ENCODE results near the gene GALNT12.

GALNT12 gene

DNA sequence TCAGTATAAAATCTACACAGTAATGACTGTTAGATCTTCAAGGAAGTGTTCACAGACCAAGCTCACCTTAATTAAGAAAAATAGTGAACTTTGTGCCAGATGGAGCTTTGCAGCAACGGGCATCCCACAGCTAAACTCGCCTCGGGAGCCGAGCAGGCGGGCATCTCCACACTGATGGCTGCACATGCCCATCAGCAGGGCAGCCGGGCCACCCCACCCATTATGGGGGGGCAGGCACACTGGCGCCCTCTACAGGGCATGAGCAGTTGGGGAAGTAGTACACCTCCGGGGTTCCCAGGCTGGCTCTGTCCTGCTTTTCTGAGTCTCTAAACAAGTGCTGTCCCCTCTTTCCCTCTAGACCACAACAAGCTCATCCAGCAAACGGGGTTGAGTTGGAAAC, 32.7 kb upstream of the GALNT12 start:
- DNase-seq (ENCODE audit: low read depth): no peak
- no peak overlapping the region for H3K4me3 ChIP-seq (ENCODE audit: low read depth, low read length)
- TF ChIP-seq, protein P1, sequence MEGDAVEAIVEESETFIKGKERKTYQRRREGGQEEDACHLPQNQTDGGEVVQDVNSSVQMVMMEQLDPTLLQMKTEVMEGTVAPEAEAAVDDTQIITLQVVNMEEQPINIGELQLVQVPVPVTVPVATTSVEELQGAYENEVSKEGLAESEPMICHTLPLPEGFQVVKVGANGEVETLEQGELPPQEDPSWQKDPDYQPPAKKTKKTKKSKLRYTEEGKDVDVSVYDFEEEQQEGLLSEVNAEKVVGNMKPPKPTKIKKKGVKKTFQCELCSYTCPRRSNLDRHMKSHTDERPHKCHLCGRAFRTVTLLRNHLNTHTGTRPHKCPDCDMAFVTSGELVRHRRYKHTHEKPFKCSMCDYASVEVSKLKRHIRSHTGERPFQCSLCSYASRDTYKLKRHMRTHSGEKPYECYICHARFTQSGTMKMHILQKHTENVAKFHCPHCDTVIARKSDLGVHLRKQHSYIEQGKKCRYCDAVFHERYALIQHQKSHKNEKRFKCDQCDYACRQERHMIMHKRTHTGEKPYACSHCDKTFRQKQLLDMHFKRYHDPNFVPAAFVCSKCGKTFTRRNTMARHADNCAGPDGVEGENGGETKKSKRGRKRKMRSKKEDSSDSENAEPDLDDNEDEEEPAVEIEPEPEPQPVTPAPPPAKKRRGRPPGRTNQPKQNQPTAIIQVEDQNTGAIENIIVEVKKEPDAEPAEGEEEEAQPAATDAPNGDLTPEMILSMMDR (IDR thresholded peaks at IDR 0.05; ENCODE audit: insufficient read depth, low read depth, low read length, missing control alignments): peak; percentile 37

DNA sequence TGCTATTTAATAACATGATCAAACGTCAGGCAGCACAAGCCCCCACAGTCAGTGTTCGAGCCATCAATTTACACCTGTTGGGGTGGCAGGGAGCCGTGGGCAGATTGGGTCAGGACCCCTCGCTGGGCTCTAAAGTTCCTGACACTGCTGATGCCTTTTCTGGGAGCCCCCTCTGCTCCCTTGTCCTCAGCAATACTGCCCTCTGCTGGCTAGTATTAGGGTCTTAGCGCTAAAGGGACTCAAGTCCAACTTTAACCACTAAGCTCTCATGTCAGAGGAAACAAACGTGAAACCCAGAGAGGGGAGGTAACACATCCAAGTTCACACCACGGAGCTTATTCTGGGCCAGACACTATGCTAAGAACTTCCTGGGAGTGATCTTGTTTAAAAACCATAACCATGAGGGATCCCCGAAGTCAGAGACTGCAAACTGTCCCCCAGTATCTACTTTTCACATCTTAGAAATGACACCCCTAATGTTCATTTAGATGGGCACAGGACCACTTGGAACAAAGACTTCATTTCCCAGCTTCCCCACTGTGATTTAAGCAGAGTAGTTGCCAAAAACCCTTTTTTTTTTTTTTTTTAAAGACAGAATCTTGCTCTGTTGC, 31.5 kb upstream of the GALNT12 start:
- no peak overlapping the region for H3K4me3 ChIP-seq (ENCODE audit: low read depth, low read length)
- TF ChIP-seq, protein P1 (IDR thresholded peaks at IDR 0.05; ENCODE audit: insufficient read depth, low read depth, low read length, missing control alignments): peak; percentile 69
- peak; percentile 74 for DNase-seq (ENCODE audit: low read depth)

DNA sequence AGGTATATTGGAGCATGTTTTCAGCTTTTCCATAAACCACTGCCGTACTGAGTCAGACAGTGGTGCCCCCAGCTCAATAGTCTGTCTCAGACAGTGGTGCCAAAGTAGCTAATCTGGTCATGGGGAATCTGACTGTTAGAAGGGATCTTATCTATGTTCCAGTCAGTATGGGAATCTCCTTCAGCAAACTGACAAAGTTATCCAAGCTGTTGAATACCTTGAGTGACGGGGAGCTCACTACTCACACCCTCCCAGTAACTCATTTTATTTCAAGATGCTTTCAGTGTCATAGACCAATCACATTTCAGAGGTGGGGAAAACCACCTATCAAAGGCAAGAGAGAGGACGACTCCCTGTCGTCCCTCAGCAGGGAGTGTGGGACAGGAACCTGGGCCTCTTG, 29.9 kb upstream of the GALNT12 start:
- no peak for DNase-seq (ENCODE audit: low read depth)
- H3K4me3 ChIP-seq (ENCODE audit: low read depth, low read length): no peak overlapping the region
- TF ChIP-seq, protein P1 (IDR thresholded peaks at IDR 0.05; ENCODE audit: insufficient read depth, low read depth, low read length, missing control alignments): no peak

DNA sequence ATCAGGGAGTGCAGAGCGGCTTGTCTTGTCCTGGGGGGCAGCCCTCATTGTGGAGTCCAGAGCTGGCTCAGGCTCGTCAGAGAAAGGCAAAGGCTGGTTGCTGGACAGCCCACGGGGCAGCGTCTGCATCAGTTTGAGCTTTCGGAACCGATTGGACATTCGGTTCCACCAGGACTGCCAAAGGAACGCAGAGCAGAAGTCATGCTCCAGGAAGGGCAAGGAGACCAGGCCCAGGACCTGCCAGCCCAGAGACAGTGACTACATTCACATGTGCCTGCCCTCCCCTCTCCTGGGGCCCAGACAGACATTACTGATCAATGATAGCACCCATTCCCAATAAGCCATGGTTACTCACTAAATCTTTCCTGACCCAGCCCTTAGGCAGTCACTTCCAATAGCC, 29.2 kb upstream of the GALNT12 start:
- H3K4me3 ChIP-seq (ENCODE audit: low read depth, low read length): no peak overlapping the region
- no peak for DNase-seq (ENCODE audit: low read depth)
- TF ChIP-seq, protein P1 (IDR thresholded peaks at IDR 0.05; ENCODE audit: insufficient read depth, low read depth, low read length, missing control alignments): no peak

DNA sequence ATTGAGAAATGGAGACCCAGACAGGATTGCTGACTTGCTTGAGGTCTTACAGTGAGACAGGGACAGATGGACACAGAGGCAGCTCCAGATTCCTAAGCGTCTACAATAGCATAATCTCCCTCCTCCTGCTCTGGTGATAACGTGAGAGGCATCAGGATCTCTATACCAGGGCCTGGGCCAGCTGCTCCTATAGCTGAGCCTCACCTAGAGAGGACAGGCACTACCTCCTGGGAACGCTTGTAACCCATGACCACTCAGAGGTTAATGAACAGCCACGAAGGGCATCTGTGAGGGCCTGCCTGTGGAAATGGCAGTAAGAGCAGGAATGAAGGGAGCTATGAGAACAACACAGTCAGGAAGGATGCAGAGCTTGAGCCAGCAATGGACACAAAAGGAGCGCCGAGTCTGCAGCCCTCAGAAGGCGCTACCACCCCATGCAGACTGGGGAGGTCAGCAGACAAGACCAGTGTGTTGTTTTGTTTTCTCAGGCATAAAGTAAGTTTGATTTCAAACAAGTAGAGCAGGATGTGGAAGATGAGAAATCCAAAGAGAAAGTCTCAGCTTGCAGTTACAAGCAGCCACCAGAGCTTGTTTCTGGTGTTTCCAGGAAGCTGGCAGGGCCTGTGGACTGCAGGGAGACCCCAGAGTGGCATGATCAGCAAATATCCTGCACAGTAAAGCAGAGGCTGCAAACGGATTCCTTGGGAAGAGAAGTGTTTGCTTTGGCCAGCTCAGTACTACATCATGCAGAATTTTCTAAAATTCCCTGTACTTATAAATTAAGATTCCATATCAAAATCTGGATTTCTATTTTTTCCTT, 28.5 kb upstream of the GALNT12 start:
- TF ChIP-seq, protein P1 (IDR thresholded peaks at IDR 0.05; ENCODE audit: insufficient read depth, low read depth, low read length, missing control alignments): no peak
- H3K4me3 ChIP-seq (ENCODE audit: low read depth, low read length): no peak overlapping the region
- no peak for DNase-seq (ENCODE audit: low read depth)

DNA sequence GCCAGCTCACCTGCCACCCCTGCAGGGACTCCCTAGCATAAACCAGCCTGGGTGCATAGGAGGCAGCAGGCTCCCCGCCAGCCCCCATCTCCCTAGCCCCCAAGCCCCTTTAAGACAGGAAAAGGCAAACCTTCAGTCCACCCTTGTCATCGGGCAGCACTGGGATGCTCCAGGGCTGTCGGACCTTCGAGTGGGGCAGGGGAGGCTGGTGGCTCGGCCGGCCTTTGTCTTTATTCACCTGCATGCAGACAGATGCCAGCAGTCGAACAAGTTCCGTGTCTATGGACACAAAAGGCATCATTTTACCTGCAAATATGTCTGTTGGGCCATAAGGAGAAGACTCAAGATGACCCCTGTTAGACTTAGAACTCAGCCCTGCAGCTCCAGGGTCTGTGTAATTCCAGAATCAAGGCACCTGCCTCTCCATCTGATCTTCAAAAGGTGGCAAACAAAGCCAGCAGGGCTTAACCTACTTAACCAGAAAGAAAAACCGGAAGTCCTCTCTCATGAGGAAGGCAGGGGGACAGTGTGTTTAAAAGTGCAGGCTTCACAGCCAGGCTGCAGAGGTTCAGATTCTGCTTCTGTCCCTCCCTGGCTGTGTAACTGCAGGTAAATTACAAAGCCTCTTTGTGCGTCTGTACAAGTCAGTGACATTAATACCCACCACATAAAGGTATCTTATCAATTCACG, 27.3 kb upstream of the GALNT12 start:
- H3K4me3 ChIP-seq (ENCODE audit: low read depth, low read length): no peak overlapping the region
- TF ChIP-seq, protein P1 (IDR thresholded peaks at IDR 0.05; ENCODE audit: insufficient read depth, low read depth, low read length, missing control alignments): no peak
- DNase-seq (ENCODE audit: low read depth): no peak

Measured in GM12865 (cell line).